Urothelium cell line (cell line): ENCODE results near the gene TCERG1L.
"Not testable (repeated sequence)": the region's sequence is repeated elsewhere in the genome, so short reads cannot be mapped to it uniquely, and the experiment has no call there.

ENCODE experiments used
- DNase-seq: peaks from one replicate; pipeline ENCODE4 v3.0.0; 2011; ENCODE audit warnings: low spot score, mixed read lengths
- FAIRE-seq: peaks from 2 replicates; lab custom pipeline; 2011; peaks lifted over from hg19 to GRCh38; lab: Jason Lieb, UNC

Gene TCERG1L

GRCh38 chr10:131174211-131174565, 137.3 kb downstream of the TCERG1L start:
- FAIRE-seq (no peak), DNase-seq (no peak)

- no peak for DNase-seq
- FAIRE-seq = no peak
These were observed 137.9 kb downstream of the TCERG1L start for GRCh38 chr10:131173484-131174210.

GRCh38 chr10:131172433-131172832, 139.1 kb downstream of the TCERG1L start:
- no peak for FAIRE-seq
- no peak for DNase-seq

DNA sequence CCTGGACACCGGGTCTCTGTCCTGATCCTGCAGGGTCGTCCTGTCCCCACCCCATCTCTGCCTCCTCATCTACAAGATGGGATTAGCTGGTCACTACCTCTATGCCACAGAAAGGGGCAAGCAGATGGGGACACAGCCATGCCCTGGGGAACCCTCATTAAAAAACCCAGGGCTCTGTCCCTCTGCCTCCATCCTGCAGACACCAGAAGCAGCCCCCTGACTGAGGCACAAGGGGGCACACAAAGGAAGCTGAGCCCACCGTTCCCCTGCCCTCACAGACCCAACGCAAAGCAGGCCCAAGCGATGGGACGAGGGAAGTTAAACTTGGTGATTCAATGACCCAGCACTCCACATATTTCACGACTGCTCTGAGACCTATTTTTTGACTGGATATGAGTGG, 142.4 kb downstream of the TCERG1L start:
- no peak for FAIRE-seq

DNA sequence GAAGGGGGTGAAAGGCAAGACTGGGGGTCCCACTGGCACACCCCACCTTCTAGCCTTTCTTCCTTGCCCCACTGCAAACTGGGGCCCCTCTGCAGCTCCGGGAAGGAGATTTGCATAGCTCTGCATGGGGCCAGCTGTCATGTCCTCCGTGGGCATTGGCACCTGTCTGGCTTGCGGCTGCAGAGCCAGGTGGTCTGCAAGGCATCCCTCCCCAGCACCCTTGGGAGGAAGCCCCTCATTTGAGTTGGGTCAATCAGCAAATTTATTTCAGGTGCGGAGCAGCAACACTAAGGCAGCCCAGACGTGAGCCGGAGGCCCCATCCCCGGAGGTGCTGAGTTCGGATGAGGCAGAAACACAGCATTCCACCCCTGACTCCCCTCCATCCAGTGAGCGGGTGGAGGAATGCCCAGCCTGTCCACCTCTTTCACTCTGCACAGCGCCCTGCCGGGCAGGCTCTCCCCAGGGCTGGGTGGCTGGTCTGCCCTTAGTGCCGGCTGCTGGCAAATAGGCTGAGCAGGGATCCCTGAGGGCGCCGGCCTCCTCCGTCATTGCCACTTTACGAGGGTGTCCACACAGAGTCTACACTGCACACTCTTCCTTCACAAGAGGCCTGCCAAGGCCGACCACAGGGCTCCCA, 143.2 kb downstream of the TCERG1L start:
- DNase-seq = no peak
- FAIRE-seq = no peak

More for the DNA sequence above, 142.4 kb downstream of the TCERG1L start:
- DNase-seq = no peak

DNA sequence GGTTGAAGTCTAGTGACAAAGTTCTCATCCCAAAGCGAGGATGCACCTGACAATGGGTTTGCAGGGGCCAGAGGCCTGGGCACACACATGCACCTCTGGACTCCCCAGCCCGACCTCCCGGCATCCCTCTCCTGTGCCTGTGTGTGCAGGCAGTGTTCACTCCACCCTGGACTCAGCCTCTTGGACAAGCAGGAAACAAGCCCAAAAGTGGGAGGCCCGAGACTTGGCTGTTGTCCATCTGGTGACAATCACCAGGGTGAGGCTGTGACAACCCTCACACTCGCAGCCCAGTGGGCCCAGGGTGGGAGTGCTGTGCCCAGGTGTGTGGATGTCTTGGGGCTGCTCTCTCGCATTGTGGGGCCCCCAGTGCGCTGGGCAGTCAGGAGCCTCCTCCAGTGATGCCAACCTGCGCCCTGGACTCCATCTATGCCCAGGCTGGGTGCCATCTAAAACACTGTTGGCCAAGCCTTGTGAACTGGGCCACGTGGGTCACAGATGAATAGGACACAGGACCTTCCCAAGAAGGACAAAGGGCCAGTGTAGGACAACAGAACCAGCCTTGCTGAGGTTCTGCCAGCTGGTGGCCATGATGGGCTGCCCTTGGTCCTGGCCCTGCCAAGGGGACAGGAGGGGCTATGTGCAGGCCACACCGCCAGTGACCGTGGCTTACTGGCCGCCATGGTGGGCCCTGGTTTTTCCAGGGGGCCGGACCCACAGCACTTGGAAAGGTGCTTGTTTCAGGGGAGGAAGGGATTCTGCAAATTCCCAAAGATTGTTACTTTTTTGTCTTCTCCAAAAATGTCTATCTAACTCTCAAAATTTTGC, 144.3 kb downstream of the TCERG1L start:
- DNase-seq (no peak), FAIRE-seq (no peak)

DNA sequence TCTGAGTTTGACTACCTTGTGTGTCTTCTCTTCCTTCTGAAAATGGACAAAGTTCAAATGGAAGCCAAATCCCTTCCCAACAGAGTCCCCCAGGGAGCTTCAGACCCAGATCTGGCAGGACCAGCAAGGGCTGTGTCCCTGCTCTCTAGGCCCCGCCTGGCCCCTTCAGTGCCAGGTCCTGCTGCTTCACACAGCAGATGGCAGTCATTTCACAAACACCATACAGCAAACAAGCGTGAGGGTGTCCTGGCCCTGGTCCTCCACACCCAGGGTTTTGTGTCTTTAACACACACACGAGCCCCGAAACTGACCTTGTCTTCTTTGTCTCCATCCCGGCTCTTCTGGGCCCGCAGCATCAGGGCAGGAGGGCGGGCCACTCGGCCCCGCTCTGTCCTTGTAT, 145.0 kb downstream of the TCERG1L start:
- FAIRE-seq (no peak), DNase-seq (no peak)

DNA sequence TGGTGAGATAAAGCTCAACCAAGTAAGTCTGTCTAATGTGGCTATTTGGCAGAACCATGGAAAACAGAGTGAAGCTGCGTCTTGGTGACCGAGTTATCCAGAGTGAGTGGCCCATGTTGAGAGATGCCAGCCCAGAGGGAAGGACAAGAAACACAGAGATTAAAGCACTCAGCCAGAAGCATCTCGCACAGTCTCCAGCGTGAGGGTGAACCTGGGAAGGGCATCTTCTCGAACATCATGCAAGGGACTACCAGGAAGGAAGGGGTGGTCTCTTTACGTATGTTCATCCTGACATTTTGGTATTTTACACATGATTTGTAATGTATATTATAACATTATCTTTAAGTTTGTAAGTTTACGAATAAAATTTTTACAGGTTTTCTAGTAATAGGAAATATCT, 146.4 kb downstream of the TCERG1L start:
- DNase-seq (no peak), FAIRE-seq (no peak)

DNA sequence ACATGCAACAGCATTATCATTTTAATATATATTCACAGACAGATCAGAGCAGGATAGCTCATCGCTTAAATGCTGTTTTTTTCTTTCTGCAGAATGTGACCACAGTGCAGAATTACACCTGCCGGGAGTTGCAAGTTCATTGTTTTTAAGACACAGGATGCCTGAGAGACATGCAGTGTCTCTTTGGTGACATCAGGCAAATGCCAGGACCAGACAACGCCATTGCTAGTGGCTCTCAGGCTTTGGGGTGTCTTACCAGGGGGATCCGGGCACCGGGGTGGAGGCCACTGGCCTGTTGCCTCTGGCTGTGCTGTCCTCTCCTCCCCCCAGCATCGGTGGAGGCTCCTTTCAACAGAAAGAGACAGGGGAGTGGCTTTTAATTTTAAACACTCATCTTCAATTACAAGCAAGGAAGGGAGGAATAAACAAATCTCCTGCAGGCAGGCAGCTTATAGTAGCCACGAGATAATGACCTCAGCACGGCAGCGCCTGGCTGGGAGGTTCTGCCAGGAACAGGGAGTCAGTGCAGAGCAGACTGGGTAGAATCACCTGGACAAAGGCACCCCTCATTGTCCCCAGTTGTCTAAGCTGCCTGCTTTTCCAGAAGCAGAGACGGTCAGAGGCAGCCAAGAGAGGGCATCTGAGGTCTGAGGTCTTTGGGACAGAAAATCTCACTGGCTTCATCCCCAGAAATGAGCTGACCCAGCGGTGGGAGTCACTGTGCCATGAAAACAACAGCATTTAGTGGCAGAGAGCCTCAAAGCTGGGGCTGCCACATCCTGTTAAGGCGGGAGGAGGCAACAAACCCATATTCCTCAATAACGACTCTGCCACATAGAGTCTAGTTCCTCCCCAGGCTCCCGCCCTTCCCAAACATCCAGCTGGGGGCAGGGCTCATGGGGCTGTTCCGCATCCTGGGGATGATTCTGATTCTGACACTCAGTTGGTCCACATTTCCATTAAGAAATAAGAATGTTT, 148.4 kb downstream of the TCERG1L start:
- DNase-seq = no peak
- no peak for FAIRE-seq

DNA sequence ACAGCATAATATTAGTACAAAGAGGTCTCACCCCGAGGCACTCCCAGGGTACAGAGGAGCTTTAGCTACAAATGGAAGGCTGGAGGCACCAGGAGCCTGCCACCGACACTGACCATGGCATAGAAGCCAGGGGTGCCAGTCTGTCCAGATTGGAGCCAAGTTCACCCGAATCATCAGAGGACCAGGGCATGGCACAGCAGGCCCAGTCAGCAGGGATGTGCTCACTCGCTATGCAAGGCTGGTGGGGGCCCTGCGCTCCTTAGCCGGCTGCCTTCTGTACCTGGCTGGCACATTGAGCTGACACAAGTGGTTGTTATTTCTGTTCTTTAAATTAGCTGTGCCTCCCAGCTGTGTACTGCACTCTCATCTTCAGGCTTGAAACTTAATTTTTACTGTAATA, 149.3 kb downstream of the TCERG1L start:
- DNase-seq (no peak), FAIRE-seq (no peak)

- DNase-seq = no peak
- no peak for FAIRE-seq
These were observed 150.4 kb downstream of the TCERG1L start for GRCh38 chr10:131161087-131161486.

GRCh38 chr10:131160219-131160875, 151.2 kb downstream of the TCERG1L start:
- FAIRE-seq = no peak
- no peak for DNase-seq

- FAIRE-seq = no peak
- no peak for DNase-seq
These were observed 151.8 kb downstream of the TCERG1L start for GRCh38 chr10:131159771-131160170.

DNA sequence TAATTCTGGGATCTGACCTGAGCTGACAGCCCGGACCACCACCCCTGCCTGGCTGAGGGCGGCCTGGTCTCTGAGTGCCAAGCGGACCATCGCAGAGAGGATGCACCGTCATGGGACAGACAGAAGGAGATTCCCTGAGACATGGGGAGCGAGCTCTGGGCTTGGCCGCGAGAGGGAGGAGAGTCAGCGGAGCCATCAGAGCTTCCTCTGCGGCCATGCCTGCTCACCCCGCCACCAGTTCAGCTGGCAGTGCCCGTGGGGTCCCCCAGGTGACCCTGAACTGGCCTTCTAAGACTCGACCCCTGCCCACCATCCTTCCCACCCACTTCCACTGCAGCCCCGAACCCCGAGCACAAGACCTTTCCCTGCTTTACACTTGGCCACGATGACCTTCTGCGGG, 152.8 kb downstream of the TCERG1L start:
- FAIRE-seq = no peak
- DNase-seq = no peak

- DNase-seq = no peak
- FAIRE-seq = no peak
These were observed 153.6 kb downstream of the TCERG1L start for GRCh38 chr10:131157899-131158298.

DNA sequence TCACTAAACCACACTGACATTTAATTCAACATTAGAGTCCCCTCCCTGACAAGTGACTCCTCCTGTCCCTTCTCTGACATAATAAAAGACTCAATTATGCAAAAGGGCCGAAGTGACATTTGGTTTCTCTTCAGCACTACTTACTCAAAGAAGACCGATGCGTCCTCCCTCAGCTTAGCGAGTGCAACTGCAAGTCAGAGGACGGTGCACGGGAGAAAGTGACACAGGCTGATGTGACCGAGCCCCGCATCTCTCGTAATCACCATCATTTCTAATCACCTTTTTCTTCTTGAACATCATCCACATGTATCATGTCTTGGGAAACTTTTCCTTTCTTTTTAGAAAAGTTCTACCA, 155.7 kb downstream of the TCERG1L start:
- no peak for DNase-seq
- FAIRE-seq = no peak

DNA sequence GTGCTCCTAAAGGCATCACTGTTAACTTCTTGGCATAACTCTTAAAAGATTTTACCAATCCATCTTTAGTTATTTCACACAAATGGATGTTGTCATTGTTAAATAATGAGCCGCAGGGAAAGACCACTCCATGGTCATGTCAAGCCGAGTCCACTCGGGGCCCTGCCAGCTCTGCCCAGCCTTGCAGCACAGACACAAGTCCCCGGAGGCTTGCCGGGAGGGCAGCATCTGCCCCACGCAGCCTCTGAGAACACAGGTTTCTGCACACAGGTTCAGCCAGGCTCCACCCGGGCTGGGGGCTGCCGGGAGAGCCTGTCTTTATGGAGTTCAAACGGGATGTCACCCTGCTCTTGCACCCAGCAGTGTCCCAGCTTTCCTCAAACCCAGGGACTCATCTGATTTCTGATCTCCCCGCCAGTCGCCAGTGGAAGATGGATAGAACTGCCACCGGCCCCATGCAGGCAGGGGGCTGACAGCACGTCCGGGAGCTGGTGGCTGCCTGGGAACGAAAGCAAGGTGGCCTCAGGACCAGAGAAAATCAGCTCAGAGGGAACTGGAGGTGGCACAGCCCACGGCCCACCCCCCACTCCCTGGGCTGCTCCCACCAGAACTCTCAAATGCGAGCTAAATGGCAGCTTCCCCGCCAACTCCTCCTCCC, 156.2 kb downstream of the TCERG1L start:
- DNase-seq = no peak

GRCh38 chr10:131154306-131155025, 157.1 kb downstream of the TCERG1L start:
- no peak for DNase-seq
- no peak for FAIRE-seq

More for the DNA sequence above, 156.2 kb downstream of the TCERG1L start:
- no peak for FAIRE-seq

DNA sequence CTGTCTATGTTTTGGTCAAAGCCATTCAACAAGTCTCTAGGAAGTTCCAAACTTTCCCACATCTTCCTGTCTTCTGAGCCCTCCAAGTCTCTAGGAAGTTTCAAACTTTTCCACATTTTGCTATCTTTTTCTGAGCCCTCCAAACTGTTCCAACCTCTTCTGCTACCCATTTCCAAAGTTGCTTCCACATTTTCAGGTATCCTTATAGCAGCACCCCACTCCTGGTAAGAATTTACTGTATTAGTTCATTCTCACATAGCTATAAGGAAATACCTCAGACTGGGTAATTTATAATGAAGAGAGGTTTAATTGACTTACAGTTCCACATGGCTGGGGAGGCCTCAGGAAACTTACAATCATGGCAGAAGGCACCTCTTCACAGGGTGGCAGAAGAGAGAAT, 159.1 kb downstream of the TCERG1L start:
- FAIRE-seq = not testable (repeated sequence)

More for the DNA sequence above, 159.1 kb downstream of the TCERG1L start:
- DNase-seq = not testable (repeated sequence)
